RWPE2 (cell line): ENCODE data around the gene DUSP7.

Experiments used
- ATAC-seq: fragments of 200-7000 bp; cut with Tn5 transposase; 3 replicates; pipeline ENCODE4 v1.9.1; 2021; ENCODE audit warnings: low read depth
- DNase-seq: peaks from one replicate; pipeline ENCODE4 v3.0.0-alpha.2; 2020; ENCODE audit warnings: low spot score
- H3K27ac ChIP-seq: fragments of 450-650 bp; 2 replicates; pipeline ENCODE4 v1.5.1; 2017; ENCODE audit warnings: mild to moderate bottlenecking; ENCODE audit not compliant: poor library complexity, severe bottlenecking
- H3K27me3 ChIP-seq: fragments of 250-450 bp; sonication (Bioruptor Pico); 2 replicates; pipeline ENCODE4 v1.5.1; 2021; ENCODE audit warnings: mild to moderate bottlenecking, moderate library complexity; ENCODE audit not compliant: insufficient read depth, poor library complexity, severe bottlenecking
- H3K36me3 ChIP-seq: fragments of 250-450 bp; sonication (Bioruptor Pico); 2 replicates; pipeline ENCODE4 v1.5.1; 2020; ENCODE audit warnings: low read depth, mild to moderate bottlenecking, moderate library complexity
- H3K4me1 ChIP-seq: fragments of 250-450 bp; sonication (Bioruptor Pico); 2 replicates; pipeline ENCODE4 v1.5.1; 2021; ENCODE audit warnings: mild to moderate bottlenecking, moderate library complexity; ENCODE audit not compliant: insufficient read depth, poor library complexity, severe bottlenecking
- H3K4me3 ChIP-seq: fragments of 250-450 bp; sonication (Bioruptor Pico); 2 replicates; pipeline ENCODE4 v1.5.1; 2021; ENCODE audit warnings: mild to moderate bottlenecking, moderate library complexity; ENCODE audit not compliant: severe bottlenecking
- H3K9me3 ChIP-seq: fragments of 250-450 bp; sonication (Bioruptor Pico); 2 replicates; pipeline ENCODE4 v1.5.1; 2021; ENCODE audit warnings: mild to moderate bottlenecking, moderate library complexity; ENCODE audit not compliant: severe bottlenecking
- TF ChIP-seq, protein P1 (sequence below): fragments of 450-650 bp; IDR thresholded peaks from one replicate; pipeline ENCODE4 v1.5.1; 2017; ENCODE audit warnings: mild to moderate bottlenecking, moderate library complexity; ENCODE audit not compliant: poor library complexity, severe bottlenecking

Gene DUSP7

DNA sequence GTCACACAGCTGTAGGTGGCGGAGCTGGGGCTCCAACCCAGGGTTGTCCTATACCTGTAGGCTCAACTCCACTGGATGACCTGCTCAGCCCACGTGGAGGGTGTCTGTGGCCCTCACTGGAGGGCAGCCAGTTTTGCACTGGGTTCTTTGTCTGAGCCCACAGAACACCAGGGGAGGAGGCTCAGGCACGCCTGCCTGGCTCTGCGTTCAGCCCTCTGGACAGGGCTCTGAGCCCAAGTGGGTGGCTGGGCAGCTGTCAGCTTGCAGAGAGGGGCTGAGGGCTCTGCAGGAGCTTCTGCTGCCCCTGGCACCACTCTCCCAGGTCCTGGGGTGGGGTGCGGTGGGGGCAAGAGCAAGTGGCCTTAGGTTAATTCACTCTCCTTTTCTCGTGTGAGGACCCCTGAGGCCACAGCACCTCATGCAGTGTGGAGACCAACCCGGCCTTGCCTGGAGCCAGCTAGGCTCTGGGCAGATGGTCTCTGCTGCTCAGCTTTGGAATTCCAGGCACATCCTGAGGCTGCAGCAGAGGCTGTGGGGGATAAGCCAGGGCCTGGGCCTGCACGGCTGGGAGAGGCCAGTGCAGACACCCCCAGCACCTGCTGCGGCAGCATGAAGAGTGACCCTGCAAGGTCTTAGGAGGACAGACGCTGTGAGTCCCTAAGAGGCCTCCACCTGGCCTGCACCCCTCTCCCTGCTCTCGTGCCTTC lies 23.5 kb downstream of the DUSP7 start:
- no peak overlapping the region for H3K27ac ChIP-seq
- H3K27me3 ChIP-seq: no peaks in the 10 kb centered on the region
- no peaks in the 10 kb centered on the region for H3K9me3 ChIP-seq
- DNase-seq (no peak), ATAC-seq (no peak)
- no peaks in the 10 kb centered on the region for H3K36me3 ChIP-seq
- H3K4me1 ChIP-seq: peaks cover 7% of the 10 kb centered on the region
- H3K4me3 ChIP-seq: no peak overlapping the region
- TF ChIP-seq, protein P1, sequence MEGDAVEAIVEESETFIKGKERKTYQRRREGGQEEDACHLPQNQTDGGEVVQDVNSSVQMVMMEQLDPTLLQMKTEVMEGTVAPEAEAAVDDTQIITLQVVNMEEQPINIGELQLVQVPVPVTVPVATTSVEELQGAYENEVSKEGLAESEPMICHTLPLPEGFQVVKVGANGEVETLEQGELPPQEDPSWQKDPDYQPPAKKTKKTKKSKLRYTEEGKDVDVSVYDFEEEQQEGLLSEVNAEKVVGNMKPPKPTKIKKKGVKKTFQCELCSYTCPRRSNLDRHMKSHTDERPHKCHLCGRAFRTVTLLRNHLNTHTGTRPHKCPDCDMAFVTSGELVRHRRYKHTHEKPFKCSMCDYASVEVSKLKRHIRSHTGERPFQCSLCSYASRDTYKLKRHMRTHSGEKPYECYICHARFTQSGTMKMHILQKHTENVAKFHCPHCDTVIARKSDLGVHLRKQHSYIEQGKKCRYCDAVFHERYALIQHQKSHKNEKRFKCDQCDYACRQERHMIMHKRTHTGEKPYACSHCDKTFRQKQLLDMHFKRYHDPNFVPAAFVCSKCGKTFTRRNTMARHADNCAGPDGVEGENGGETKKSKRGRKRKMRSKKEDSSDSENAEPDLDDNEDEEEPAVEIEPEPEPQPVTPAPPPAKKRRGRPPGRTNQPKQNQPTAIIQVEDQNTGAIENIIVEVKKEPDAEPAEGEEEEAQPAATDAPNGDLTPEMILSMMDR: no peak

DNA sequence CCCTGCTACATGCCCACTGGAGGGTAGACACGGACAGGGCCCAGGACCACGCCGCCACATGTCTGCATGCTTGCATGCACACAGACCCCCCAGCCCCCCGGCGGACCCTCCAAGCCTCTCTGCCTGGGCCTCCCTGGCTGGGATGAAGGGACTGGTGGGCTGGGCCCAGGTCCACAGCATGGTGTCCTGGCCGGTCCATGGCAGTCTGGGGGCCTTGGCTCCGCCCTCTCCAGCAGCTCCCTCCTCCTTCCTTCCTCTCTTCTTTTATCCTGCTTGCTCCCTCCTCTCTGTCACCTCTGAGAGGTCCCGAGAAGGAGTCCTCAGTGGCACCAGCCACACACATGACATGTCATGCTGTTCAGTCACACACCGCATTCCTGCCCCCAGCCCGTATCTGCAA lies 24.5 kb downstream of the DUSP7 start:
- TF ChIP-seq, protein P1: no peak
- Histone ChIP-seq H3K36me3 (no peaks in the 10 kb centered on the region), H3K27me3 (no peaks in the 10 kb centered on the region), H3K9me3 (no peaks in the 10 kb centered on the region), H3K4me3 (no peak overlapping the region), H3K27ac (no peak overlapping the region), H3K4me1 (no peaks in the 10 kb centered on the region)
- DNase-seq: no peak
- ATAC-seq: no peak

DNA sequence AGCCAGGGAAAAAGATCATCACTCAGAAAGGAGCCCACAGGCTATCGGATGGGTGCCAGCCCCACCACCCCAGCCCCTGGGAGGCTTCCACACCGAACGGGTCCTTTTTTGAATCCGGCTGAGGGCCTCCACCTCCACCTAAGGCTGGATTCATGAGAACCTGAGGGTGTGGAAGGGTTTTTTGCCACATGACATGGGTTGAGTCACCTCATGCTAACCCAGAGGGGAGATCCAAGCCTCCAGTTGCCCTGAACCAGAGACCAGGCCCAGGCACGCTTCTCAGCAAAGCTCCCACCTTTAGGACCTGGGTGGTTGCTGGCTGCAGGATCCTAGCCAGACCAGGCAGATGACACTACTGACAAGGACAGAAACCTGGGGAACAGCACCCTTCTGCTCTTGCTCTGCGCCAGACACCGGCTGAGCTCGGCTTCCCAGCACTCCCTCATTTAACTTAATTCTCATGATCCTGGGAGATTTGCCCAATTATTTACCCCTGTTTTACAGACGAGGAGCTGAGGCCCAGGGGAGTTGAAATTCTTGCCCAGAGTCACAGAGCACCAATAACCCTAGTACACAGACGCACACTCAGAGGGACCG lies 25.6 kb downstream of the DUSP7 start:
- Histone ChIP-seq H3K36me3 (no peaks in the 10 kb centered on the region), H3K27ac (no peak overlapping the region), H3K4me1 (no peaks in the 10 kb centered on the region), H3K9me3 (no peaks in the 10 kb centered on the region), H3K4me3 (no peak overlapping the region), H3K27me3 (no peaks in the 10 kb centered on the region)
- ATAC-seq (peak; percentile 55; the same call in 2 of the 3 replicates), DNase-seq (no peak)
- TF ChIP-seq, protein P1: no peak

DNA sequence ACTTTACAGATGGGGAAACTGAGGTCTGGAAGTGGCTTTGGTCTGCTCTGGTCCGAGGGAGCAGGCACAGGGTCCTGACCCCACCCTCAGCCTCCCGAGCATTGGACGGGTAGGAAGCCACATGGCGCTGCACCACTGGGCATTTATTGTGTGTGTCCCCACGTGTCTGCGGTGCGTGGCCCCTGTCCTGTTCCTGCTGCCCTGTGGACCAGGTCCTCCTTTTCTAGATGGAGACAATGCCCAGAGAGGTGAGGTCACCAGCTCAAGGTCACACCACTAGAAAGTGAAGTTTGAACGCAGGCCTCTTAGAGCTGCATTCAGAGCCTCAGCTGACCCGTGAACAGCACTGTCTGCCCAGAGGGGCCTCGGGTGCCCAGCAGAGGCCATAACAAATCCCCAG lies 26.8 kb downstream of the DUSP7 start:
- Histone ChIP-seq H3K27me3 (no peaks in the 10 kb centered on the region), H3K9me3 (no peaks in the 10 kb centered on the region), H3K4me3 (no peak overlapping the region), H3K36me3 (no peaks in the 10 kb centered on the region), H3K27ac (no peak overlapping the region), H3K4me1 (no peaks in the 10 kb centered on the region)
- TF ChIP-seq, protein P1: no peak
- ATAC-seq (no peak), DNase-seq (no peak)

DNA sequence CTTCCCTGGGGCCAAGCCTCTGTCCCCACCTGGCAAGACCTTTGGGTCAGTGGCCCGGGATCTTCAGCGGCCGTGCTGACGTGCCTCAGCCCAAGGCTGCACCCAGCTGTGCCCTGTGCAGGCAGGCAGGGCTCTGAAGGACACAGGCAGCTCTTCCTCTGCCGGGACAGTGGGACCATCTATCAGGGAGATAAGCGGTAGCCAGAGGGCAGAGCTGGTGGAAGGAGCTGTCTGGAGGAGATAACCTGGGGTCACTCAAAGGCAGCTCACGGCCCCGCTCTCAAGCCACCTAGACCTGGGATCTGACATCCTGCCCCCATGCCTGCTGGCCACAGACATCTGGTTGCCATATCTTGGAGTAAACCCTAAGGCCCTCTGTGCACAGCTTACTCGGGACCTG lies 27.3 kb downstream of the DUSP7 start:
- no peaks in the 10 kb centered on the region for H3K36me3 ChIP-seq
- H3K27ac ChIP-seq: no peak overlapping the region
- no peak overlapping the region for H3K4me3 ChIP-seq
- TF ChIP-seq, protein P1: no peak
- H3K4me1 ChIP-seq: no peaks in the 10 kb centered on the region
- DNase-seq (no peak), ATAC-seq (no peak)
- H3K27me3 ChIP-seq: no peaks in the 10 kb centered on the region
- H3K9me3 ChIP-seq: no peaks in the 10 kb centered on the region
